ENCODE measurements around the gene CDK5RAP2. TPM values are rescaled to one million over a fixed set of nuclear protein-coding genes. Genes with fewer than 3 reads are reported as not detected.

Gene CDK5RAP2
- total and polyA plus RNA-seq, 9 of the 15 experiments (the other 6 are each of a cell fraction or from before 2014, with no cell fraction given), result 19.9 to 68.8 (median 42.2) TPM

DNA sequence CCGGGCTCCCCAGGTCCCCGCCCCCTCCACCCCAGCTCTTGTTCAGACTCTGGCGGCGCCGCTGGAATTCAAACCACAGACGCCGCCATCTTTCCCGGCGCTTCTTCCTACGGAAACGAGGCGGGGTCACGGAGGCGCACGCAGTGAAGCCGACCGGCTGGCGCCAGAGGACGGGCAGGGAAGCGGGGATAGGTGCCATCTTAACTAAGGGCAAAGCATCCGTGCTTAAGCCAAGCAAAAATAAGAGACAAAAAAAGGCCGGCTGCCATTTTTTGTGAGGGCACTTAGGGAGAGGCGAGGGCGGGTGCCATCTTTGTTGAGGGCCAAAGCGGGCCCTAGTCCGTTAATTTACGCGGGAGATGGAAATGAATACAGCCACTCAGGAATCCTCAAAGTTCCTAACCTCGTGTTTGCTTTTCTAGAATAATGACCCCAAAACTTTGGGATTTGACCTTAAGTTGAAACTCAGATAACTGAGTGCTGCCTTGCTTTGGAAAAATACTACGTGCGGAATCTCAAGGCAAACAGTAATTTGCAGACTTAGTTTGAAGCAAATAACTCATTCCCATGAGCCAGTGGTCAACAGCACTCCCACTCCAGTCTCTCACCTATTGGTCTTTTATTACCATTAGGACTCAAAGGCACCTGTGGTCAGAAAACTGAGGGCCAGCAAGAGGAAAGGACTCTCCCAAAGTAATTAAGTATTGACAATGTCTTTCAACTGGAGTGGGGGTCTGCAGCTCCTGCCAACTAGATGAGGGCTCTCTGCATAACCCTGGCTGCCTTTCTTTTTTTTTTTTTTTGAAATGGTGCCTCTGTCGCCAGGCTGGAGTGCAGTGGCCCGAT lies at the start of gene CDK5RAP2 (continued):
- TF ChIP-seq, protein P1, sequence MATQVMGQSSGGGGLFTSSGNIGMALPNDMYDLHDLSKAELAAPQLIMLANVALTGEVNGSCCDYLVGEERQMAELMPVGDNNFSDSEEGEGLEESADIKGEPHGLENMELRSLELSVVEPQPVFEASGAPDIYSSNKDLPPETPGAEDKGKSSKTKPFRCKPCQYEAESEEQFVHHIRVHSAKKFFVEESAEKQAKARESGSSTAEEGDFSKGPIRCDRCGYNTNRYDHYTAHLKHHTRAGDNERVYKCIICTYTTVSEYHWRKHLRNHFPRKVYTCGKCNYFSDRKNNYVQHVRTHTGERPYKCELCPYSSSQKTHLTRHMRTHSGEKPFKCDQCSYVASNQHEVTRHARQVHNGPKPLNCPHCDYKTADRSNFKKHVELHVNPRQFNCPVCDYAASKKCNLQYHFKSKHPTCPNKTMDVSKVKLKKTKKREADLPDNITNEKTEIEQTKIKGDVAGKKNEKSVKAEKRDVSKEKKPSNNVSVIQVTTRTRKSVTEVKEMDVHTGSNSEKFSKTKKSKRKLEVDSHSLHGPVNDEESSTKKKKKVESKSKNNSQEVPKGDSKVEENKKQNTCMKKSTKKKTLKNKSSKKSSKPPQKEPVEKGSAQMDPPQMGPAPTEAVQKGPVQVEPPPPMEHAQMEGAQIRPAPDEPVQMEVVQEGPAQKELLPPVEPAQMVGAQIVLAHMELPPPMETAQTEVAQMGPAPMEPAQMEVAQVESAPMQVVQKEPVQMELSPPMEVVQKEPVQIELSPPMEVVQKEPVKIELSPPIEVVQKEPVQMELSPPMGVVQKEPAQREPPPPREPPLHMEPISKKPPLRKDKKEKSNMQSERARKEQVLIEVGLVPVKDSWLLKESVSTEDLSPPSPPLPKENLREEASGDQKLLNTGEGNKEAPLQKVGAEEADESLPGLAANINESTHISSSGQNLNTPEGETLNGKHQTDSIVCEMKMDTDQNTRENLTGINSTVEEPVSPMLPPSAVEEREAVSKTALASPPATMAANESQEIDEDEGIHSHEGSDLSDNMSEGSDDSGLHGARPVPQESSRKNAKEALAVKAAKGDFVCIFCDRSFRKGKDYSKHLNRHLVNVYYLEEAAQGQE (IDR thresholded peaks at IDR 0.05; ENCODE audit: borderline replicate concordance), result no peak
- TF ChIP-seq, protein P1 (CRISPR knock-in tag; IDR thresholded peaks at IDR 0.05; ENCODE audit: low read depth), result peak; percentile 79; the same call in 1 of the 2 replicates
- no peak for TF ChIP-seq ZNF316 (IDR thresholded peaks at IDR 0.05)
- TF ChIP-seq MYBL2 (IDR thresholded peaks at IDR 0.05; ENCODE audit: low read depth), result peak; percentile 99
- no peak for TF ChIP-seq MYBL2 (CRISPR knock-in tag; IDR thresholded peaks at IDR 0.05; ENCODE audit: borderline replicate concordance)
- TF ChIP-seq, protein P2, sequence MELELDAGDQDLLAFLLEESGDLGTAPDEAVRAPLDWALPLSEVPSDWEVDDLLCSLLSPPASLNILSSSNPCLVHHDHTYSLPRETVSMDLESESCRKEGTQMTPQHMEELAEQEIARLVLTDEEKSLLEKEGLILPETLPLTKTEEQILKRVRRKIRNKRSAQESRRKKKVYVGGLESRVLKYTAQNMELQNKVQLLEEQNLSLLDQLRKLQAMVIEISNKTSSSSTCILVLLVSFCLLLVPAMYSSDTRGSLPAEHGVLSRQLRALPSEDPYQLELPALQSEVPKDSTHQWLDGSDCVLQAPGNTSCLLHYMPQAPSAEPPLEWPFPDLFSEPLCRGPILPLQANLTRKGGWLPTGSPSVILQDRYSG (tag; conservative IDR thresholded peaks at IDR 0.05; ENCODE audit: low read depth), result peak; percentile 97
- no peak; the same call in 1 of the 2 replicates for TF ChIP-seq MTA3 (IDR thresholded peaks at IDR 0.05; ENCODE audit: borderline replicate concordance)
- no peak for TF ChIP-seq ARID2 (IDR thresholded peaks at IDR 0.05)
- TF ChIP-seq XRCC3 (IDR thresholded peaks at IDR 0.05), result no peak
- TF ChIP-seq FOS (IDR thresholded peaks at IDR 0.05; ENCODE audit: extremely low read depth, insufficient read length), result no peak
- TF ChIP-seq CBX1 (IDR thresholded peaks at IDR 0.05; ENCODE audit: low read depth), result 0 out of 2 replicates have a peak, but pooled peaks have one; percentile 10
- no peak for TF ChIP-seq NONO (IDR thresholded peaks at IDR 0.05; ENCODE audit: low read depth in 2 of 2, low read length in 1 of 2)
- peak; percentile 100 for TF ChIP-seq CXXC5 (CRISPR knock-in tag; IDR thresholded peaks at IDR 0.05)
- no peak; the same call in 1 of the 2 replicates for TF ChIP-seq ZEB2 (IDR thresholded peaks at IDR 0.05)
- TF ChIP-seq CBX3 (IDR thresholded peaks at IDR 0.05; ENCODE audit: borderline replicate concordance in 1 of 2, low read length in 2 of 2), result peak in 1 of 2 experiments; percentile 98; a peak in 2 of 3 replicates
- peak; percentile 97 for TF ChIP-seq EP400 (IDR thresholded peaks at IDR 0.05)
- TF ChIP-seq GATA2 (CRISPR knock-in tag; IDR thresholded peaks at IDR 0.05), result no peak

All from K562 (cell line).